Measurements from ENCODE around the gene SLC35F3. TPM values are rescaled to one million over a fixed set of nuclear protein-coding genes. Genes with fewer than 3 reads are reported as not detected.

SLC35F3 gene
- total RNA-seq, 2 donors from 2014 or later: 0.24 to 2.4 TPM

GRCh38 chr1:233959971-233960370, 55.5 kb downstream of the SLC35F3 start:
- no peaks in the 10 kb centered on the region for H3K27me3 Mint-ChIP-seq (ENCODE audit: low read depth)
- H3K4me1 Mint-ChIP-seq (ENCODE audit: low read depth): no peaks in the 10 kb centered on the region
- ATAC-seq (replicated peaks in 1 of 2) (no peak), DNase-seq (no peak)
- H3K27ac Mint-ChIP-seq: no peak overlapping the region
- H3K36me3 Mint-ChIP-seq (ENCODE audit: insufficient read depth in 2 of 2): no peaks in the 10 kb centered on the region
- H3K9me3 Mint-ChIP-seq: peaks cover 0 to 6% of the 10 kb centered on the region in 2 donors
- no peak overlapping the region for H3K4me3 Mint-ChIP-seq

- Mint-ChIP-seq H3K36me3 (ENCODE audit: insufficient read depth in 2 of 2) (no peaks in the 10 kb centered on the region), H3K27ac (no peak overlapping the region), H3K9me3 (peaks cover 0 to 4% of the 10 kb centered on the region in 2 donors), H3K27me3 (ENCODE audit: low read depth) (no peaks in the 10 kb centered on the region), H3K4me3 (no peak overlapping the region), H3K4me1 (ENCODE audit: low read depth) (no peaks in the 10 kb centered on the region)
- DNase-seq (no peak), ATAC-seq (replicated peaks in 1 of 2) (no peak)
Measured at GRCh38 chr1:233960386-233960785, 55.9 kb downstream of the SLC35F3 start.

GRCh38 chr1:233962878-233963277, 58.4 kb downstream of the SLC35F3 start:
- Mint-ChIP-seq H3K4me1 (ENCODE audit: low read depth) (no peaks in the 10 kb centered on the region), H3K9me3 (peaks cover 0 to 4% of the 10 kb centered on the region in 2 donors), H3K27me3 (ENCODE audit: low read depth) (no peaks in the 10 kb centered on the region), H3K36me3 (ENCODE audit: insufficient read depth in 2 of 2) (no peaks in the 10 kb centered on the region), H3K4me3 (no peak overlapping the region), H3K27ac (no peak overlapping the region)
- DNase-seq: no peak
- ATAC-seq (replicated peaks in 1 of 2): no peak

GRCh38 chr1:233965856-233966255, 61.4 kb downstream of the SLC35F3 start:
- ATAC-seq (replicated peaks in 1 of 2) (no peak), DNase-seq (no peak)
- H3K36me3 Mint-ChIP-seq (ENCODE audit: insufficient read depth in 2 of 2): no peaks in the 10 kb centered on the region
- H3K4me3 Mint-ChIP-seq: no peak overlapping the region
- no peaks in the 10 kb centered on the region for H3K9me3 Mint-ChIP-seq
- H3K27me3 Mint-ChIP-seq (ENCODE audit: low read depth): no peaks in the 10 kb centered on the region
- no peaks in the 10 kb centered on the region for H3K4me1 Mint-ChIP-seq (ENCODE audit: low read depth)
- no peak overlapping the region for H3K27ac Mint-ChIP-seq

- Mint-ChIP-seq H3K9me3 (no peaks in the 10 kb centered on the region), H3K36me3 (ENCODE audit: insufficient read depth in 2 of 2) (no peaks in the 10 kb centered on the region), H3K4me1 (ENCODE audit: low read depth) (no peaks in the 10 kb centered on the region), H3K27me3 (ENCODE audit: low read depth) (no peaks in the 10 kb centered on the region), H3K27ac (no peak overlapping the region), H3K4me3 (no peak overlapping the region)
- DNase-seq (no peak), ATAC-seq (replicated peaks in 1 of 2) (no peak)
Measured at GRCh38 chr1:233971753-233972152, 67.3 kb downstream of the SLC35F3 start.

GRCh38 chr1:233972563-233972950, 68.1 kb downstream of the SLC35F3 start:
- DNase-seq (no peak), ATAC-seq (replicated peaks in 1 of 2) (no peak)
- no peaks in the 10 kb centered on the region for H3K36me3 Mint-ChIP-seq (ENCODE audit: insufficient read depth in 2 of 2)
- no peaks in the 10 kb centered on the region for H3K4me1 Mint-ChIP-seq (ENCODE audit: low read depth)
- H3K9me3 Mint-ChIP-seq: no peaks in the 10 kb centered on the region
- H3K27ac Mint-ChIP-seq: no peak overlapping the region
- H3K27me3 Mint-ChIP-seq (ENCODE audit: low read depth): no peaks in the 10 kb centered on the region
- no peak overlapping the region for H3K4me3 Mint-ChIP-seq

- Mint-ChIP-seq H3K4me3 (no peak overlapping the region), H3K4me1 (ENCODE audit: low read depth) (no peaks in the 10 kb centered on the region), H3K9me3 (no peaks in the 10 kb centered on the region), H3K36me3 (ENCODE audit: insufficient read depth in 2 of 2) (no peaks in the 10 kb centered on the region), H3K27me3 (ENCODE audit: low read depth) (no peaks in the 10 kb centered on the region), H3K27ac (no peak overlapping the region)
- ATAC-seq (replicated peaks in 1 of 2): no peak
- no peak for DNase-seq
Measured at GRCh38 chr1:233972951-233973635, 68.6 kb downstream of the SLC35F3 start.

GRCh38 chr1:233975486-233975885, 71.0 kb downstream of the SLC35F3 start:
- Mint-ChIP-seq H3K4me3 (no peak overlapping the region), H3K27me3 (ENCODE audit: low read depth) (no peaks in the 10 kb centered on the region), H3K36me3 (ENCODE audit: insufficient read depth in 2 of 2) (no peaks in the 10 kb centered on the region), H3K27ac (no peak overlapping the region), H3K4me1 (ENCODE audit: low read depth) (no peaks in the 10 kb centered on the region), H3K9me3 (no peaks in the 10 kb centered on the region)
- no peak for ATAC-seq (replicated peaks in 1 of 2)
- no peak for DNase-seq

- Mint-ChIP-seq H3K27me3 (ENCODE audit: low read depth) (no peaks in the 10 kb centered on the region), H3K9me3 (no peaks in the 10 kb centered on the region), H3K27ac (no peak overlapping the region), H3K4me1 (ENCODE audit: low read depth) (no peaks in the 10 kb centered on the region), H3K4me3 (no peak overlapping the region), H3K36me3 (ENCODE audit: insufficient read depth in 2 of 2) (no peaks in the 10 kb centered on the region)
- ATAC-seq (replicated peaks in 1 of 2) (no peak), DNase-seq (no peak)
Measured at GRCh38 chr1:233981042-233981675, 76.7 kb downstream of the SLC35F3 start.

GRCh38 chr1:233982827-233983518, 78.5 kb downstream of the SLC35F3 start:
- ATAC-seq (replicated peaks in 1 of 2): no peak
- Mint-ChIP-seq H3K27me3 (ENCODE audit: low read depth) (peaks cover 14% of the 10 kb centered on the region), H3K4me3 (no peak overlapping the region), H3K36me3 (ENCODE audit: insufficient read depth in 2 of 2) (no peaks in the 10 kb centered on the region), H3K9me3 (no peaks in the 10 kb centered on the region), H3K27ac (no peak overlapping the region), H3K4me1 (ENCODE audit: low read depth) (no peaks in the 10 kb centered on the region)
- no peak for DNase-seq

GRCh38 chr1:233983811-233984210, 79.3 kb downstream of the SLC35F3 start:
- DNase-seq: no peak
- Mint-ChIP-seq H3K36me3 (ENCODE audit: insufficient read depth in 2 of 2) (no peaks in the 10 kb centered on the region), H3K4me1 (ENCODE audit: low read depth) (no peaks in the 10 kb centered on the region), H3K4me3 (no peak overlapping the region), H3K27ac (no peak overlapping the region), H3K9me3 (no peaks in the 10 kb centered on the region), H3K27me3 (ENCODE audit: low read depth) (peaks cover 21% of the 10 kb centered on the region)
- no peak for ATAC-seq (replicated peaks in 1 of 2)

- ATAC-seq (replicated peaks in 1 of 2) (no peak), DNase-seq (no peak)
- Mint-ChIP-seq H3K4me1 (ENCODE audit: low read depth) (peaks cover 7% of the 10 kb centered on the region), H3K36me3 (ENCODE audit: insufficient read depth in 2 of 2) (no peaks in the 10 kb centered on the region), H3K9me3 (no peaks in the 10 kb centered on the region), H3K27ac (no peak overlapping the region), H3K27me3 (ENCODE audit: low read depth) (peaks cover 28% of the 10 kb centered on the region), H3K4me3 (no peak overlapping the region)
Measured at GRCh38 chr1:233988963-233989696, 84.7 kb downstream of the SLC35F3 start.

- no peaks in the 10 kb centered on the region for H3K36me3 Mint-ChIP-seq (ENCODE audit: insufficient read depth in 2 of 2)
- peaks cover 7% of the 10 kb centered on the region for H3K4me1 Mint-ChIP-seq (ENCODE audit: low read depth)
- peaks cover 28% of the 10 kb centered on the region for H3K27me3 Mint-ChIP-seq (ENCODE audit: low read depth)
- no peak overlapping the region for H3K27ac Mint-ChIP-seq
- H3K9me3 Mint-ChIP-seq: no peaks in the 10 kb centered on the region
- no peak overlapping the region for H3K4me3 Mint-ChIP-seq
- no peak for ATAC-seq (replicated peaks in 1 of 2)
- no peak for DNase-seq
Measured at GRCh38 chr1:233990486-233990885, 86.0 kb downstream of the SLC35F3 start.
